HepG2 (cell line): ENCODE results near the gene SYNE3. TPM values are rescaled to one million over a fixed set of nuclear protein-coding genes. Genes with fewer than 3 reads are reported as not detected.
A peak's percentile ranks its signal among the peaks of the same experiment; 100 is the strongest.

Experiments used
- ARID2 ChIP-seq: sonication (generic); formaldehyde crosslinking; IDR thresholded peaks from 2 replicates; pipeline ENCODE4 v1.8.1; 2022; ENCODE audit warnings: mild to moderate bottlenecking, missing genetic modification reagents, borderline replicate concordance
- CSRNP1 ChIP-seq: sonication (generic); formaldehyde crosslinking; IDR thresholded peaks from 2 replicates; pipeline ENCODE4 v1.8.1; 2023; ENCODE audit warnings: mild to moderate bottlenecking, missing genetic modification reagents
- DZIP1 ChIP-seq: sonication (generic); formaldehyde crosslinking; IDR thresholded peaks from 2 replicates; pipeline ENCODE4 v1.5.0; 2020; ENCODE audit warnings: mild to moderate bottlenecking, missing genetic modification reagents
- ETV6 ChIP-seq: sonication (generic); formaldehyde crosslinking; conservative IDR thresholded peaks from 2 replicates; pipeline ENCODE4 v1.4.0; 2020; ENCODE audit warnings: missing genetic modification reagents
- FOXA1 ChIP-seq, 2 experiments: fragments of 450-650 bp in 1 of 2; sonication (generic) in 1 of 2; formaldehyde crosslinking in 1 of 2; IDR thresholded peaks; 2 replicates each; pipeline versions ENCODE4 v1.4.0 to v1.6.1; 2016 to 2020; ENCODE audit warnings: missing genetic modification reagents in 1 of 2
- HNF1A ChIP-seq, 2 experiments: sonication (generic) in 1 of 2; formaldehyde crosslinking in 1 of 2; IDR thresholded peaks; 2 replicates each; pipeline versions ENCODE4 v1.4.0 to v1.6.1; 2016 to 2020; ENCODE audit warnings: borderline replicate concordance in 1 of 2, low read depth in 1 of 2, mild to moderate bottlenecking in 1 of 2, missing genetic modification reagents in 1 of 2
- HOXA5 ChIP-seq: sonication (generic); formaldehyde crosslinking; IDR thresholded peaks from 2 replicates; pipeline ENCODE4 v1.4.0; 2020; ENCODE audit warnings: missing genetic modification reagents
- KDM2A ChIP-seq: sonication (generic); formaldehyde crosslinking; IDR thresholded peaks from 2 replicates; pipeline ENCODE4 v1.4.0; 2020; ENCODE audit warnings: low read depth, missing genetic modification reagents, borderline replicate concordance
- NR2F1 ChIP-seq, 2 experiments: fragments of 450-650 bp in 1 of 2; formaldehyde crosslinking in 1 of 2; IDR thresholded peaks; 2 replicates each; pipeline versions ENCODE4 v1.5.0 to v1.6.1; 2016 to 2020; ENCODE audit warnings: mild to moderate bottlenecking in 1 of 2, missing compliant biosample characterization in 1 of 2, missing genetic modification reagents in 1 of 2, moderate library complexity in 1 of 2
- PATZ1 ChIP-seq: sonication (generic); formaldehyde crosslinking; IDR thresholded peaks from 2 replicates; pipeline ENCODE4 v1.4.0; 2020; ENCODE audit warnings: missing genetic modification reagents
- PRPF4 ChIP-seq: fragments of 200-400 bp; formaldehyde crosslinking; IDR thresholded peaks from 2 replicates; pipeline ENCODE4 v1.6.1; 2016; ENCODE audit warnings: low read length, low read depth; ENCODE audit not compliant: poor library complexity, severe bottlenecking
- SMC3 ChIP-seq: IDR thresholded peaks from 2 replicates; pipeline ENCODE4 v1.6.1; 2011; ENCODE audit warnings: low read length, improper control_type of control experiment
- YY1 ChIP-seq: IDR thresholded peaks from 2 replicates; pipeline ENCODE4 v1.6.1; 2011; ENCODE audit warnings: low read length, low read depth, moderate library complexity, mild to moderate bottlenecking; ENCODE audit not compliant: insufficient read depth, insufficient replicate concordance
- ZNF18 ChIP-seq: sonication (generic); formaldehyde crosslinking; IDR thresholded peaks from 2 replicates; pipeline ENCODE4 v1.8.0; 2022; ENCODE audit warnings: mild to moderate bottlenecking, missing genetic modification reagents; ENCODE audit not compliant: insufficient replicate concordance
- polyA plus RNA-seq, 8 experiments: library from polyadenylated mRNA; depleted of rRNA in 3 of 8; stranded (reverse) in 7 of 8; unstranded in 1 of 8; fragments of >200 nt; fragmentation: Illumina TruSeq in 4 of 8; extraction: Trizol in 4 of 8; gene quantifications; 2 replicates each; pipeline versions ENCODE4 v1.2.1 to v1.2.3, GENCODE V29; 2011 to 2016; ENCODE audit warnings: low read depth in 4 of 8, missing spikeins in 1 of 8, mixed read lengths in 1 of 8; ENCODE audit not compliant: insufficient read depth in 1 of 8
- total RNA-seq, 5 experiments: library from RNA; depleted of rRNA; stranded (reverse); fragments of >200 nt; fragmentation: Illumina TruSeq; extraction: Trizol; gene quantifications; 2 replicates each; pipeline ENCODE4 v1.2.3, GENCODE V29; 2016; ENCODE audit warnings: low read depth in 1 of 5

SYNE3 gene
- total and polyA plus RNA-seq, 2 of the 13 experiments (the other 11 are each of a cell fraction or from before 2014, with no cell fraction given) = 7.8 to 8.0 TPM

GRCh38 chr14:95523815-95524448 is 7.5 kb upstream of the SYNE3 start (continued):
- no peak for TF ChIP-seq CSRNP1
- peak; percentile 67; the same call in 1 of the 2 replicates for TF ChIP-seq KDM2A (CRISPR knock-in tag)
- no peak for TF ChIP-seq ARID2 (CRISPR knock-in tag)
- peak; percentile 42; the same call in 1 of the 2 replicates for TF ChIP-seq PATZ1 (CRISPR knock-in tag)
- TF ChIP-seq HNF1A (IDR thresholded peaks at IDR 0.05; ENCODE audit: low read depth) = no peak; the same call in 1 of the 2 replicates
- TF ChIP-seq HNF1A (CRISPR knock-in tag; IDR thresholded peaks at IDR 0.05; ENCODE audit: borderline replicate concordance) = 0 out of 2 replicates have a peak, but pooled peaks have one; percentile 13
- TF ChIP-seq NR2F1 (CRISPR knock-in tag; IDR thresholded peaks at IDR 0.05) = no peak
- no peak for TF ChIP-seq FOXA1 (IDR thresholded peaks at IDR 0.05)
- TF ChIP-seq FOXA1 (CRISPR knock-in tag; IDR thresholded peaks at IDR 0.05) = peak; percentile 41; the same call in 1 of the 2 replicates
- TF ChIP-seq ZNF18 (CRISPR knock-in tag) = no peak
- peak; percentile 6 for TF ChIP-seq YY1
- TF ChIP-seq DZIP1 (CRISPR knock-in tag) = no peak
- TF ChIP-seq ETV6 (CRISPR knock-in tag) = peak; percentile 72; the same call in 1 of the 2 replicates
- peak; percentile 48; the same call in 1 of the 2 replicates for TF ChIP-seq HOXA5 (CRISPR knock-in tag)
- TF ChIP-seq SMC3 = 0 out of 2 replicates have a peak, but pooled peaks have one; percentile 1
- peak; percentile 11 for TF ChIP-seq PRPF4
